ENCODE measurements around the gene DDX39A.

Gene DDX39A

DNA sequence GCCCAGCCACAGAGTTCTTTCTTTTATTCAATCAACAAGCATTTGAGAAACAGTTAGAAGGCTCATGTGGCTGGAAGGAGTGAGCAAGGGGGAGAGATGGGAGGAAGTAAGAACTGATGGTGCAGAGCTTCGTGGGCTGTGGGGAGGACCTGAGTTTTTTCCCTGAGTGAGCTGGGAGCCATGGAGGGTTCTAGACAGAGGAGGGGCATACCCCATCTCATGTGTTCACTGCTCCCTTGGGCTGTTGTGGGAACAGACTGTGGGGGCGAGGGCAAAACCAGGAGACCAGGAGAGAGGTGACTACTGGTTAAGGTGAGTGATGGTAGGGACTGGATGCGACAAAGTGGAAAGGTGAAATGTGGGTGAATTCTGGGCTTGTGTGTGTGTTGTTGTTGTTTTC is 11.6 kb upstream of the DDX39A start:
- Histone ChIP-seq H3K27ac (no peak overlapping the region), H3K4me3 (ENCODE audit: low read depth, low read length) (no peak overlapping the region), H3K9me3 (ENCODE audit: severe bottlenecking) (no peaks in the 10 kb centered on the region), H3K27me3 (ENCODE audit: insufficient read depth, low read depth, severe bottlenecking) (no peaks in the 10 kb centered on the region), H3K36me3 (peaks cover 7% of the 10 kb centered on the region)
- DNase-seq = no peak
- TF ChIP-seq, protein P1, sequence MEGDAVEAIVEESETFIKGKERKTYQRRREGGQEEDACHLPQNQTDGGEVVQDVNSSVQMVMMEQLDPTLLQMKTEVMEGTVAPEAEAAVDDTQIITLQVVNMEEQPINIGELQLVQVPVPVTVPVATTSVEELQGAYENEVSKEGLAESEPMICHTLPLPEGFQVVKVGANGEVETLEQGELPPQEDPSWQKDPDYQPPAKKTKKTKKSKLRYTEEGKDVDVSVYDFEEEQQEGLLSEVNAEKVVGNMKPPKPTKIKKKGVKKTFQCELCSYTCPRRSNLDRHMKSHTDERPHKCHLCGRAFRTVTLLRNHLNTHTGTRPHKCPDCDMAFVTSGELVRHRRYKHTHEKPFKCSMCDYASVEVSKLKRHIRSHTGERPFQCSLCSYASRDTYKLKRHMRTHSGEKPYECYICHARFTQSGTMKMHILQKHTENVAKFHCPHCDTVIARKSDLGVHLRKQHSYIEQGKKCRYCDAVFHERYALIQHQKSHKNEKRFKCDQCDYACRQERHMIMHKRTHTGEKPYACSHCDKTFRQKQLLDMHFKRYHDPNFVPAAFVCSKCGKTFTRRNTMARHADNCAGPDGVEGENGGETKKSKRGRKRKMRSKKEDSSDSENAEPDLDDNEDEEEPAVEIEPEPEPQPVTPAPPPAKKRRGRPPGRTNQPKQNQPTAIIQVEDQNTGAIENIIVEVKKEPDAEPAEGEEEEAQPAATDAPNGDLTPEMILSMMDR (IDR thresholded peaks at IDR 0.05; ENCODE audit: low read depth, low read length) = no peak

DNA sequence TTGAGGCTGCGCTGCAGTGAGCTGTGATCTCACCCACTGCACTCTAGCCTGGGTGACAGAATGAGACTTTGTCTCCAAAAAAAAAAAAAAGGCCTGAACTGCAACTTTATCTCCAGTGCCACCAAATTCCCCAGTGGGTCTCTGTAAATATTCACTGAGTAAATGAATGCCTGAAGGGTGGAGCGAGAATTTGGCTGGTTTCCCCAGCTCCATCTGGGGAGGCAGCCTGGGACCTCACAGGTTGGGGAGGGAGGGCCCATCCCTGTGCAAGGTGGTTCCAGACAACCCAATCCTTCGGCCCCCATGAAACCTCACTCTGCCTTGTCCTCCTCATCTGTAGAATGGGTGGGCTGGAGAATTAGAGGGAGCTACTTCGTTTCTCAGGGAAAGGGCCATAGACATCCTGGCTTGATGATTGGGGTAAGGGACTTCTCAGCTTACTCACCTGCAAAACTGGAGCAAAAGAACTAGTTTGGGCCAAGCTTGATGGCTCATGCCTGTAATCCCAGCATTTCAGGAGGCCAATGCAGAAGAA is 9.8 kb upstream of the DDX39A start:
- Histone ChIP-seq H3K4me3 (ENCODE audit: low read depth, low read length) (no peak overlapping the region), H3K27me3 (ENCODE audit: insufficient read depth, low read depth, severe bottlenecking) (no peaks in the 10 kb centered on the region), H3K36me3 (no peaks in the 10 kb centered on the region; the same call in 1 of the 2 replicates), H3K27ac (no peak overlapping the region), H3K9me3 (ENCODE audit: severe bottlenecking) (no peaks in the 10 kb centered on the region)
- TF ChIP-seq, protein P1 (IDR thresholded peaks at IDR 0.05; ENCODE audit: low read depth, low read length) = no peak
- no peak for DNase-seq

DNA sequence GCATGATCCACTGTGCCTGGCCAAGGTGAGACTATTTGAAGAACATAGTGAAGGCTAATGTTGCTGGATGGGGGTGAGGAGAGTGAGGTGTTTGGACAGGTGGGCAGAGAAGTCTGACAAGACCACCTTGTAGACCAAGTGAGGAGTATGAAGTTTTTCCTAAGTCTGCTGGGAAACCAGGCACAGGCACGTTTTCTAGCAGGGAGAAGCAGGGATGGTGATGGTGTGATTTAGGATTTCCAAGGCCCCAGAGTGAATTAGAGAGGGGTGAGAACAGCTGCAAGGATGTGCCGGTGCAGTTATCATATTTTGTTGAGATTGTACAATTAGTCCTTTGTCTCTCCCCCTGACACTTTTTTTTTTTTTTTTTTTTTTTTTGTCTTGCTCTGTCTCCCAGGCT is 8.3 kb upstream of the DDX39A start:
- TF ChIP-seq, protein P1 (IDR thresholded peaks at IDR 0.05; ENCODE audit: low read depth, low read length) = no peak
- Histone ChIP-seq H3K9me3 (ENCODE audit: severe bottlenecking) (no peaks in the 10 kb centered on the region), H3K4me3 (ENCODE audit: low read depth, low read length) (no peak overlapping the region), H3K27me3 (ENCODE audit: insufficient read depth, low read depth, severe bottlenecking) (no peaks in the 10 kb centered on the region), H3K36me3 (no peaks in the 10 kb centered on the region), H3K27ac (no peak overlapping the region)
- no peak for DNase-seq

DNA sequence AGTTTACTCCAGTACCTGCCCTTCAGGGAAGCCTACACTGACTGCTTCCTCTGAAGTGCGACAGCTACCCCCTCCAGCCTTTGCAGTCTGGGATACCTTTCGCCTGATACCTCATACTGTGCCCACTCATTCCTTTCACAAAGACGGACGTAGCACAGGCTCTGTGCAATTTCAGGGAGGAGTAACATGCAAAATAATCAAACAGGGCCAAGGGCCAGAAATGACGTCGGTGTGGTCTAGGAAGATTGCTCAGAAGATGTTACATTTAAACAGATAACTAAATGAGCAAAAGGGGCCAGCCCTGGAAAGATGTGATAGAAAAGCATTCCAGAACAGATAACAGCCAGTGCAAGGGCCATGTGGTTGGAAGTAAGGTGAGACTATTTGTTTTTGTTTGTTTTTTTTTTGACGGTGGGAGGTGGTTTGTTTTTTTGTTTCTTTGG is 6.6 kb upstream of the DDX39A start:
- H3K9me3 ChIP-seq (ENCODE audit: severe bottlenecking) = peaks cover 3% of the 10 kb centered on the region
- no peak for DNase-seq
- TF ChIP-seq, protein P1 (IDR thresholded peaks at IDR 0.05; ENCODE audit: low read depth, low read length) = no peak
- no peaks in the 10 kb centered on the region for H3K36me3 ChIP-seq
- no peak overlapping the region for H3K4me3 ChIP-seq (ENCODE audit: low read depth, low read length)
- no peak overlapping the region for H3K27ac ChIP-seq
- no peaks in the 10 kb centered on the region for H3K27me3 ChIP-seq (ENCODE audit: insufficient read depth, low read depth, severe bottlenecking)

DNA sequence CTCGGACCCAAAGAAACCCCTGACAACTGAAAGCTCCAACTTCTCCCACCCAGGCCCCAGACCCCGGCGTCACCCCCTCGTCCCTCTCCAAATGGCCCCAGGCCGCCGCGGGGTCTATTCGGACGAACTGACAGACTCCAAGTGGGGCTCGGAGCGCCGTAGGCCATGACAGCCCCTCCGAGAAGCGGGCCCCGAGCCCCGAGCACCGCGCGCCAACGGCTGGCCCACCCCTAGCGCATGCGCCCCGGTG is 360 bp downstream of the DDX39A start:
- DNase-seq = peak; percentile 85
- Histone ChIP-seq H3K27me3 (ENCODE audit: insufficient read depth, low read depth, severe bottlenecking) (no peaks in the 10 kb centered on the region), H3K27ac (peak overlapping the region; percentile 97), H3K4me3 (ENCODE audit: low read depth, low read length) (peak overlapping the region; percentile 99), H3K9me3 (ENCODE audit: severe bottlenecking) (peaks cover 3% of the 10 kb centered on the region), H3K36me3 (peaks cover 41% of the 10 kb centered on the region)
- TF ChIP-seq, protein P1 (IDR thresholded peaks at IDR 0.05; ENCODE audit: low read depth, low read length) = no peak

DNA sequence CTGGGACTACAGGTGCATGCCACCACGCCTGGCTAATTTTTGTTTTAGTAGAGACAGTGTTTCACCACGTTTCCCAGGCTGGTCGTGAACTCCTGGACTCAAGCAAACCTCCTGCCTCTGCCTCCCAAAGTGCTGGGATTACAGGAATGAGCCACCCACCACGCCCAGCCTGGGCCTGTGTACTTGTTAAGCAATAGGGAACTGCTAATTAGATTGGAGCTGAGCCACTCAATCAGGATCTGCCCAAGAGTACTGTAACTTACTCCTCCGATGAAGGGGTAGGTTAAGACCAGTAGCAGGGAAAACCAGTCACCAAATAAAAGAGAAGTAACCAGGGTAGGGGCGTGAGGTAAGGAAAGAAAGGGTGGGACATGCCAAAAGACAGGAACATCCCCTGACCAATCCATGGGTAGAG is 2.3 kb downstream of the DDX39A start:
- Histone ChIP-seq H3K36me3 (peaks cover 58% of the 10 kb centered on the region), H3K9me3 (ENCODE audit: severe bottlenecking) (peaks cover 3% of the 10 kb centered on the region), H3K27ac (no peak overlapping the region), H3K4me3 (ENCODE audit: low read depth, low read length) (no peak overlapping the region), H3K27me3 (ENCODE audit: insufficient read depth, low read depth, severe bottlenecking) (no peaks in the 10 kb centered on the region)
- TF ChIP-seq, protein P1 (IDR thresholded peaks at IDR 0.05; ENCODE audit: low read depth, low read length) = no peak
- DNase-seq = no peak

Data from WERI-Rb-1 (cell line).